A549 (cell line): ENCODE results near the gene CTTN. TPM values are rescaled to one million over a fixed set of nuclear protein-coding genes. Genes with fewer than 3 reads are reported as not detected.

Source experiments
- ATAC-seq, 2 experiments: fragments of 200-7000 bp in 1 of 2; fragments of >200 bp in 1 of 2; cut with Nextera tagmentation in 1 of 2; cut with Tn5 transposase in 1 of 2; 3 replicates each; pipeline versions ENCODE4 v1.8.0 to v1.9.1; 2018 to 2020; ENCODE audit warnings: mild to moderate bottlenecking in 1 of 2, moderate library complexity in 1 of 2
- CTCF ChIA-PET: fragments of 300-600 bp; sonication (Branson Sonifier 250); formaldehyde crosslinking; extraction: SDS; loops from one replicate; lab custom pipeline; 2021; ENCODE audit warnings: antibody characterized with exemption, inconsistent platforms; lab: Yijun Ruan, JAX
- POLR2A ChIA-PET: fragments of 350-600 bp; formaldehyde crosslinking; extraction: SDS; loops from one replicate; lab custom pipeline; 2021; ENCODE audit warnings: antibody characterized with exemption, inconsistent platforms; lab: Yijun Ruan, JAX
- DNase-seq, 2 experiments: peaks; one replicate each; pipeline versions ENCODE4 v3.0.0 to v3.0.0-alpha.2; 2011 to 2016; ENCODE audit warnings: low read depth in 1 of 2, low spot score in 1 of 2
- FAIRE-seq: peaks from 2 replicates; lab custom pipeline; 2011; peaks lifted over from hg19 to GRCh38; lab: Jason Lieb, UNC
- H3K27ac ChIP-seq, 2 experiments: fragments of >200 bp; sonication (Bioruptor Twin); formaldehyde crosslinking; 3 replicates each; pipeline ENCODE4 v1.5.1; 2016 to 2017
- H3K4me1 ChIP-seq: fragments of >200 bp; sonication (Bioruptor Twin); formaldehyde crosslinking; 3 replicates; pipeline ENCODE4 v1.6.1; 2016
- H3K4me2 ChIP-seq: fragments of >200 bp; sonication (Bioruptor Twin); formaldehyde crosslinking; 3 replicates; pipeline ENCODE4 v1.6.1; 2016
- H3K4me3 ChIP-seq: fragments of >200 bp; sonication (Bioruptor Twin); formaldehyde crosslinking; 3 replicates; pipeline ENCODE4 v1.5.1; 2016
- H3K9me3 ChIP-seq: fragments of >200 bp; sonication (Bioruptor Twin); formaldehyde crosslinking; 3 replicates; pipeline ENCODE4 v1.6.1; 2016
- CBX2 ChIP-seq: fragments of 200-600 bp; sonication (generic); IDR thresholded peaks from 2 replicates; pipeline ENCODE4 v1.6.1; 2016; ENCODE audit warnings: low read depth, mild to moderate bottlenecking, borderline replicate concordance
- E2F6 ChIP-seq: IDR thresholded peaks from 2 replicates; pipeline ENCODE4 v1.6.1; 2012; ENCODE audit warnings: low read depth, borderline replicate concordance
- EHMT2 ChIP-seq: fragments of 200-600 bp; sonication (generic); IDR thresholded peaks from 2 replicates; pipeline ENCODE4 v1.6.1; 2016; ENCODE audit warnings: antibody characterized with exemption, low read depth, mild to moderate bottlenecking, moderate library complexity
- ELK1 ChIP-seq: fragments of 150-350 bp; IDR thresholded peaks from 2 replicates; pipeline ENCODE4 v1.6.1; 2014; ENCODE audit warnings: low read depth, mild to moderate bottlenecking, low read length
- ESRRA ChIP-seq: fragments of 150-350 bp; IDR thresholded peaks from 2 replicates; pipeline ENCODE4 v1.6.1; 2014; ENCODE audit warnings: mild to moderate bottlenecking, low read length, borderline replicate concordance
- FOSL2 ChIP-seq, 2 experiments: fragments of 450-650 bp in 1 of 2; fragments of >200 bp in 1 of 2; sonication (Bioruptor Twin) in 1 of 2; formaldehyde crosslinking; IDR thresholded peaks; 2 replicates each; pipeline versions ENCODE4 v1.5.0 to v1.6.1; 2016 to 2020; ENCODE audit warnings: mild to moderate bottlenecking in 1 of 2, moderate library complexity in 1 of 2
- HMGXB4 ChIP-seq: fragments of 250-450 bp; sonication (Bioruptor Pico); IDR thresholded peaks from 2 replicates; pipeline ENCODE4 v1.5.0; 2021; ENCODE audit warnings: mild to moderate bottlenecking, moderate library complexity, borderline replicate concordance
- HOXA7 ChIP-seq: fragments of 250-450 bp; sonication (Bioruptor Pico); IDR thresholded peaks from 2 replicates; pipeline ENCODE4 v1.5.0; 2020; ENCODE audit warnings: mild to moderate bottlenecking, moderate library complexity
- HOXB5 ChIP-seq: fragments of 250-450 bp; sonication (Bioruptor Pico); IDR thresholded peaks from 2 replicates; pipeline ENCODE4 v1.5.0; 2020; ENCODE audit warnings: mild to moderate bottlenecking, moderate library complexity
- KDM1A ChIP-seq: fragments of 200-600 bp; sonication (generic); IDR thresholded peaks from 2 replicates; pipeline ENCODE4 v1.6.1; 2016; ENCODE audit warnings: low read depth, mild to moderate bottlenecking
- MYC ChIP-seq: IDR thresholded peaks from 2 replicates; pipeline ENCODE4 v1.6.1; 2012; ENCODE audit warnings: mild to moderate bottlenecking, inconsistent platforms, low read length, improper control_type of control experiment, borderline replicate concordance
- PBX3 ChIP-seq: IDR thresholded peaks from 2 replicates; pipeline ENCODE4 v1.6.1; 2012
- POLR2A ChIP-seq: IDR thresholded peaks from 2 replicates; pipeline ENCODE4 v1.6.1; 2012; ENCODE audit warnings: mild to moderate bottlenecking, low read length
- RAD21 ChIP-seq, 2 experiments: fragments of >200 bp in 1 of 2; sonication (Bioruptor Twin) in 1 of 2; formaldehyde crosslinking in 1 of 2; IDR thresholded peaks in 1 of 2; conservative IDR thresholded peaks in 1 of 2; 2 replicates in 1 of 2; 3 replicates in 1 of 2; pipeline ENCODE4 v1.6.1; 2012 to 2018; ENCODE audit warnings: inconsistent platforms in 1 of 2
- RCOR1 ChIP-seq: fragments of 150-350 bp; IDR thresholded peaks from 2 replicates; pipeline ENCODE4 v1.6.1; 2014; ENCODE audit warnings: antibody characterized with exemption, low read length, low read depth
- SREBF2 ChIP-seq: fragments of 450-650 bp; IDR thresholded peaks from 2 replicates; pipeline ENCODE4 v1.6.1; 2014; ENCODE audit warnings: mild to moderate bottlenecking, moderate library complexity
- TFCP2L1 ChIP-seq: fragments of 250-450 bp; sonication (Bioruptor Pico); IDR thresholded peaks from 2 replicates; pipeline ENCODE4 v1.5.0; 2021; ENCODE audit warnings: mild to moderate bottlenecking
- USF2 ChIP-seq: fragments of 450-650 bp; IDR thresholded peaks from 2 replicates; pipeline ENCODE4 v1.6.1; 2014; ENCODE audit warnings: antibody characterized with exemption
- ZSCAN20 ChIP-seq: fragments of 250-450 bp; sonication (Bioruptor Pico); IDR thresholded peaks from 2 replicates; pipeline ENCODE4 v1.8.0; 2022; ENCODE audit warnings: mild to moderate bottlenecking, moderate library complexity
- WGBS: methylation state at CpG from one replicate; pipeline ENCODE4 v1.1.6; 2017; ENCODE audit errors: missing lambda C conversion rate; 5-methylcytosine and 5-hydroxymethylcytosine counted together
- polyA plus RNA-seq, 4 experiments: library from polyadenylated mRNA; depleted of rRNA in 3 of 4; stranded (reverse); fragments of >200 nt; fragmentation: RNase III in 1 of 4; extraction: RNeasy Plus Mini Kit Qiagen cat#74134 plus additional on column Dnase treatment in 1 of 4; gene quantifications; 2 replicates in 3 of 4; 3 replicates in 1 of 4; pipeline ENCODE4 v1.2.3, GENCODE V29; 2011 to 2017
- TF ChIP-seq, protein P1 (sequence below): fragments of >200 bp; sonication (Bioruptor Twin); formaldehyde crosslinking; IDR thresholded peaks from 3 replicates; pipeline ENCODE4 v1.5.1; 2016

Gene CTTN
- polyA plus RNA-seq, 2 of the 4 experiments (the other 2 are of a cell fraction), result 140 to 214 TPM

DNA sequence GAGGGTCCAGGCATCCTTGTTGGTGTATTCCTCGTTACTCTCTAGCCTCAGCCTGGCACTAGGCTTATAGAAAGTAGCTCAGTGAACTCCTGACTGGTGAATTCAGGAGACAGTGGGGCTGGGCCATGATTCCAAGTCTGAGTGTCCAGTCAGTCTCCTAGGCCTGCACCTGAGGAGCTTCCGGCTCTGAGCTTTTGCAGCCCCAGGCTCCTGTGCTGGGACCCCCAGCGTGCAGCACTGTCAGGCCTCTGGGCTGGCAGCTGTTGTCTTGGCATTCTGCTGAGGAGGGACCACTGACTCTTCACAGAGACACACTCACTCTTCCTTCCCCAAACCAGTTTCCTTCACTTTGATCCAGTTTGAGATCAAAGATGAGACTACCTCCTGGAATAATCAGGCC lies 82.4 kb downstream of the CTTN start:
- 97% methylated on average over 3 of the region's 3 CpGs for WGBS
- no peaks in the 10 kb centered on the region for H3K9me3 ChIP-seq
- POLR2A ChIA-PET, result no interaction called here
- H3K4me2 ChIP-seq, result no peak overlapping the region
- DNase-seq, result no peak
- TF ChIP-seq TFCP2L1 (CRISPR knock-in tag), result no peak
- no peak for TF ChIP-seq KDM1A
- TF ChIP-seq E2F6, result no peak
- TF ChIP-seq MYC, result no peak
- no peak for TF ChIP-seq ESRRA
- TF ChIP-seq SREBF2, result no peak
- TF ChIP-seq HOXA7 (CRISPR knock-in tag), result no peak
- TF ChIP-seq ZSCAN20 (CRISPR knock-in tag), result no peak
- FAIRE-seq, result no peak
- no peak for ATAC-seq
- no peak overlapping the region for H3K4me3 ChIP-seq
- H3K4me1 ChIP-seq, result peaks cover 26% of the 10 kb centered on the region
- CTCF ChIA-PET, result interaction anchor here (0.5 to 3.0 kb wide), 5 partner anchors 10 to 151 kb away, joined by 3 to 13 read pairs (median 4); no protein-coding TSS in a partner anchor
- no peak overlapping the region for H3K27ac ChIP-seq

- DNase-seq (peak; percentile 64 to 74), FAIRE-seq (no peak)
- CTCF ChIA-PET, result interaction anchor here (0.8 to 3.0 kb wide), 5 partner anchors 11 to 22 kb away, joined by 3 to 13 read pairs (median 4); no protein-coding TSS in a partner anchor
- H3K4me3 ChIP-seq, result no peak overlapping the region
- H3K9me3 ChIP-seq, result no peaks in the 10 kb centered on the region
- 0 out of 2 replicates have a peak, but pooled peaks have one; percentile 9 for TF ChIP-seq POLR2A
- no peak for TF ChIP-seq FOSL2 (IDR thresholded peaks at IDR 0.05)
- TF ChIP-seq FOSL2 (CRISPR knock-in tag; IDR thresholded peaks at IDR 0.05), result peak; percentile 41; the same call in 1 of the 2 replicates
- TF ChIP-seq HMGXB4 (CRISPR knock-in tag), result no peak
- TF ChIP-seq, all 56 proteins: peak for 2
- POLR2A ChIA-PET, result no interaction called here
- peak overlapping the region; percentile 48 for H3K4me2 ChIP-seq
- peak overlapping the region; percentile 29 to 74; a peak in 4 of 6 replicates for H3K27ac ChIP-seq
- ATAC-seq, result peak; percentile 79 to 85
- WGBS, result 70% methylated on average over 21 of the region's 21 CpGs
- H3K4me1 ChIP-seq, result peaks cover 26% of the 10 kb centered on the region
Observed at GRCh38 chr11:70481625-70482528, 83.5 kb downstream of the CTTN start.

DNA sequence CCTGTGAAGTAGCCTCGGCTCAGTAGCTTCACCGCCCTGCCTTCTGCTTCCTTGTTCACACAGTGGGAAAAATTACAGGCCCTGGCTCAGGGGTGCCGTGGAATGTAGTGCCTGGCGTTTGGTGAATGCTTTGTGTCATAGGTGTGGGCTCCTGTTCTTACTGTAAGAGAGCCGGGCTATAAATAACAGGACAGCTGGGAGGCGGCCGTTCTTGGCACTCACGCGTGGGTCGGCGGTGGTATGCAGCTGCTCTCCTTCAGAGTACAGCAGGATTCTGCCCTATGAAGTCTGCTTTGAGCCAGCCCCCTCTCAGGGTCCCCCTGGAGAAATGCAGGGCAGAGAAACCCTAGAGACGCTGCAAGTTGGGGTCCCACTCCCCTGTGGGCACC lies 84.2 kb downstream of the CTTN start:
- ATAC-seq (peak; percentile 5 to 42; a peak in 3 of 6 replicates), FAIRE-seq (no peak), DNase-seq (no peak)
- peaks cover 26% of the 10 kb centered on the region for H3K4me1 ChIP-seq
- ChIA-PET CTCF (interaction anchor here (0.8 to 3.0 kb wide), 4 partner anchors 11 to 24 kb away, joined by 3 to 13 read pairs (median 6); no protein-coding TSS in a partner anchor), POLR2A (no interaction called here)
- H3K4me2 ChIP-seq, result peak overlapping the region; percentile 48
- H3K4me3 ChIP-seq, result no peak overlapping the region
- TF ChIP-seq POLR2A (no peak), RAD21 (conservative IDR thresholded peaks at IDR 0.05 in 1 of 2, IDR thresholded peaks at IDR 0.05 in 1 of 2) (no peak), ELK1 (no peak), PBX3 (no peak), EHMT2 (no peak), RCOR1 (no peak), USF2 (no peak), TFCP2L1 (CRISPR knock-in tag) (no peak), HOXB5 (no peak), CBX2 (no peak)
- TF ChIP-seq, protein P1, sequence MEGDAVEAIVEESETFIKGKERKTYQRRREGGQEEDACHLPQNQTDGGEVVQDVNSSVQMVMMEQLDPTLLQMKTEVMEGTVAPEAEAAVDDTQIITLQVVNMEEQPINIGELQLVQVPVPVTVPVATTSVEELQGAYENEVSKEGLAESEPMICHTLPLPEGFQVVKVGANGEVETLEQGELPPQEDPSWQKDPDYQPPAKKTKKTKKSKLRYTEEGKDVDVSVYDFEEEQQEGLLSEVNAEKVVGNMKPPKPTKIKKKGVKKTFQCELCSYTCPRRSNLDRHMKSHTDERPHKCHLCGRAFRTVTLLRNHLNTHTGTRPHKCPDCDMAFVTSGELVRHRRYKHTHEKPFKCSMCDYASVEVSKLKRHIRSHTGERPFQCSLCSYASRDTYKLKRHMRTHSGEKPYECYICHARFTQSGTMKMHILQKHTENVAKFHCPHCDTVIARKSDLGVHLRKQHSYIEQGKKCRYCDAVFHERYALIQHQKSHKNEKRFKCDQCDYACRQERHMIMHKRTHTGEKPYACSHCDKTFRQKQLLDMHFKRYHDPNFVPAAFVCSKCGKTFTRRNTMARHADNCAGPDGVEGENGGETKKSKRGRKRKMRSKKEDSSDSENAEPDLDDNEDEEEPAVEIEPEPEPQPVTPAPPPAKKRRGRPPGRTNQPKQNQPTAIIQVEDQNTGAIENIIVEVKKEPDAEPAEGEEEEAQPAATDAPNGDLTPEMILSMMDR, result no peak
- 81% methylated on average over 12 of the region's 12 CpGs for WGBS
- H3K27ac ChIP-seq, result peak overlapping the region; percentile 29 to 74; a peak in 4 of 6 replicates
- H3K9me3 ChIP-seq, result no peaks in the 10 kb centered on the region
